Uterus (tissue), 4 donors: ENCODE data around the gene MAEA. TPM values are rescaled to one million over a fixed set of nuclear protein-coding genes. Genes with fewer than 3 reads are reported as not detected.

Source experiments
- DNase-seq, 2 donors: peaks; one replicate each; pipeline ENCODE4 v3.0.0-alpha.2; 2019 to 2020
- H3K27ac ChIP-seq, 2 donors: fragments of 200-600 bp; sonication (generic); 1 replicate in 1 of 2; 2 replicates in 1 of 2; pipeline ENCODE4 v1.5.1; 2016 to 2018
- H3K27me3 ChIP-seq, 2 donors: fragments of 200-600 bp; sonication (generic); one replicate each; pipeline ENCODE4 v1.5.1; 2018 to 2019; ENCODE audit warnings: control low read depth in 1 of 2
- H3K36me3 ChIP-seq, 2 donors: fragments of 200-600 bp; sonication (generic); one replicate each; pipeline ENCODE4 v1.5.1; 2019; ENCODE audit warnings: control low read depth in 1 of 2
- H3K4me1 ChIP-seq, 2 donors: fragments of 200-600 bp; sonication (generic); one replicate each; pipeline ENCODE4 v1.5.1; 2018 to 2019; ENCODE audit warnings: control low read depth in 1 of 2
- H3K4me3 ChIP-seq, 2 donors: fragments of 200-600 bp; sonication (generic); 1 replicate in 1 of 2; 2 replicates in 1 of 2; pipeline ENCODE4 v1.5.1; 2018 to 2019; ENCODE audit warnings: mild to moderate bottlenecking in 1 of 2
- H3K9me3 ChIP-seq, 2 donors: fragments of 200-600 bp; sonication (generic); one replicate each; pipeline ENCODE4 v1.5.1; 2019; ENCODE audit warnings: control low read depth in 1 of 2
- POLR2A ChIP-seq, 2 donors: fragments of 450-650 bp; IDR thresholded peaks; one replicate each; pipeline ENCODE4 v1.6.1; 2016; ENCODE audit warnings: antibody characterized with exemption in 2 of 2, mild to moderate bottlenecking in 1 of 2, moderate library complexity in 1 of 2
- intact Hi-C: fragments of 100-400 bp; cut with DNase I; formaldehyde crosslinking; loops from one replicate; pipeline ENCODE4 v1.15.1; 2023; ENCODE audit warnings: low total_unique reads
- total RNA-seq, 4 donors: library from RNA; depleted of rRNA in 3 of 4; stranded (reverse); fragments of >200 nt in 3 of 4; gene quantifications; one replicate each; pipeline versions ENCODE4 v1.1.0 to v1.2.4, GENCODE V29; 2014 to 2023
- TF ChIP-seq, protein P1 (sequence below), 4 experiments: fragments of 200-600 bp in 2 of 4; fragments of 450-650 bp in 2 of 4; sonication (generic) in 2 of 4; IDR thresholded peaks; one replicate each; pipeline ENCODE4 v1.5.1; 2016 to 2019; ENCODE audit warnings: antibody characterized with exemption in 4 of 4, mild to moderate bottlenecking in 2 of 4, moderate library complexity in 1 of 4
- donor health status: DM: yes; HTN: yes; CAD: no.

Gene MAEA
- total RNA-seq, 4 donors from 2014 or later = 32.3 to 70.7 (median 67.8) TPM

DNA sequence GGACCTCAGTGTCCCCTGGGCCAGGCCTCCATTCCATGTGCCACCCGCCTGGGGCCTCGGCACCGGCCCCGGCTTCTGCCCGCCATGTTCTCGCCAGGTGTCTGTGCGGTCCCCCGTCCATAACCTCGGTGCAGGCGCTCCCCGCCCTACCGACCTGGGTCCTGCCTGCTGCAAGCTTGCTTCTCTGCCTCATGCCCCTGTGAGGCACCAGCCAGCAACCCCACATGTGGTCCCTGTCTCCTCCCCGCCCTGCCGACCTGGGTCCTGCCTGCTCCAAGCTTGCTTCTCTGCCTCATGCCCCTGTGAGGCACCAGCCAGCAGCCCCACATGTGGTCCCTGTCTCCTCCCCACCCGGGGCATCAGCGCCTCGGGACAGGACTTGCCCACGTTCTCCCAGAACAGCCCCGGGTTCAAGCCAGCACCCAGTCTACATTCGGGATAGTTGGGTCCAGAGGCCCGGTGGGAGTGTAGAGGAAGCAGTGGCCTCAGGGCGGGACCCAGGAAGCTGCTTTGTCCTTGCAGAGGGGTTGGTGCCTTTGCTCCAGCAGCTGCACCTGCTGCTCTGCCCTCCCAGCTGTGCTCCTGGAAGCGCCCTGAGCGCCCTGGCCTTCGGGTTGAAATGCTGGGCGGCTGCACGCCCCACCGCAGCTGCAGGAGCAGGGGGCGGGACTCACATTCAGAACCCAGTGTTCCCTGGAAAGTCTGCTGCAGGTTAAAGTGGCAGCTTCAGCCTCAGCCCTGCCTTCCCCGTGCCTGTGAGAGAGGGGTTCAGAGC, 37.2 kb downstream of the MAEA start:
- H3K9me3 ChIP-seq = no peaks in the 10 kb centered on the region
- no peak for DNase-seq
- no peaks in the 10 kb centered on the region for H3K4me1 ChIP-seq
- no peak overlapping the region for H3K4me3 ChIP-seq
- no peak overlapping the region for H3K27ac ChIP-seq
- H3K36me3 ChIP-seq = no peaks in the 10 kb centered on the region
- TF ChIP-seq POLR2A (IDR thresholded peaks at IDR 0.05) = no peak
- TF ChIP-seq, protein P1, sequence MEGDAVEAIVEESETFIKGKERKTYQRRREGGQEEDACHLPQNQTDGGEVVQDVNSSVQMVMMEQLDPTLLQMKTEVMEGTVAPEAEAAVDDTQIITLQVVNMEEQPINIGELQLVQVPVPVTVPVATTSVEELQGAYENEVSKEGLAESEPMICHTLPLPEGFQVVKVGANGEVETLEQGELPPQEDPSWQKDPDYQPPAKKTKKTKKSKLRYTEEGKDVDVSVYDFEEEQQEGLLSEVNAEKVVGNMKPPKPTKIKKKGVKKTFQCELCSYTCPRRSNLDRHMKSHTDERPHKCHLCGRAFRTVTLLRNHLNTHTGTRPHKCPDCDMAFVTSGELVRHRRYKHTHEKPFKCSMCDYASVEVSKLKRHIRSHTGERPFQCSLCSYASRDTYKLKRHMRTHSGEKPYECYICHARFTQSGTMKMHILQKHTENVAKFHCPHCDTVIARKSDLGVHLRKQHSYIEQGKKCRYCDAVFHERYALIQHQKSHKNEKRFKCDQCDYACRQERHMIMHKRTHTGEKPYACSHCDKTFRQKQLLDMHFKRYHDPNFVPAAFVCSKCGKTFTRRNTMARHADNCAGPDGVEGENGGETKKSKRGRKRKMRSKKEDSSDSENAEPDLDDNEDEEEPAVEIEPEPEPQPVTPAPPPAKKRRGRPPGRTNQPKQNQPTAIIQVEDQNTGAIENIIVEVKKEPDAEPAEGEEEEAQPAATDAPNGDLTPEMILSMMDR (IDR thresholded peaks at IDR 0.05) = no peak
- H3K27me3 ChIP-seq = no peaks in the 10 kb centered on the region
- intact Hi-C loops = no loop called here

- H3K4me1 ChIP-seq = no peaks in the 10 kb centered on the region
- intact Hi-C loops = no loop called here
- H3K9me3 ChIP-seq = no peaks in the 10 kb centered on the region
- no peak for DNase-seq
- H3K27ac ChIP-seq = no peak overlapping the region
- H3K36me3 ChIP-seq = no peaks in the 10 kb centered on the region
- H3K4me3 ChIP-seq = no peak overlapping the region
- no peak for TF ChIP-seq POLR2A (IDR thresholded peaks at IDR 0.05)
- TF ChIP-seq, protein P1 (IDR thresholded peaks at IDR 0.05) = no peak
- H3K27me3 ChIP-seq = no peaks in the 10 kb centered on the region
Measured at GRCh38 chr4:1327526-1328266, 38.0 kb downstream of the MAEA start.

GRCh38 chr4:1328267-1329155, 38.8 kb downstream of the MAEA start:
- DNase-seq = no peak
- Histone ChIP-seq H3K4me1 (no peaks in the 10 kb centered on the region), H3K27me3 (no peaks in the 10 kb centered on the region), H3K27ac (no peak overlapping the region), H3K9me3 (no peaks in the 10 kb centered on the region), H3K4me3 (no peak overlapping the region), H3K36me3 (no peaks in the 10 kb centered on the region)
- intact Hi-C loops = no loop called here
- TF ChIP-seq POLR2A (IDR thresholded peaks at IDR 0.05) = no peak
- TF ChIP-seq, protein P1 (IDR thresholded peaks at IDR 0.05) = no peak

DNA sequence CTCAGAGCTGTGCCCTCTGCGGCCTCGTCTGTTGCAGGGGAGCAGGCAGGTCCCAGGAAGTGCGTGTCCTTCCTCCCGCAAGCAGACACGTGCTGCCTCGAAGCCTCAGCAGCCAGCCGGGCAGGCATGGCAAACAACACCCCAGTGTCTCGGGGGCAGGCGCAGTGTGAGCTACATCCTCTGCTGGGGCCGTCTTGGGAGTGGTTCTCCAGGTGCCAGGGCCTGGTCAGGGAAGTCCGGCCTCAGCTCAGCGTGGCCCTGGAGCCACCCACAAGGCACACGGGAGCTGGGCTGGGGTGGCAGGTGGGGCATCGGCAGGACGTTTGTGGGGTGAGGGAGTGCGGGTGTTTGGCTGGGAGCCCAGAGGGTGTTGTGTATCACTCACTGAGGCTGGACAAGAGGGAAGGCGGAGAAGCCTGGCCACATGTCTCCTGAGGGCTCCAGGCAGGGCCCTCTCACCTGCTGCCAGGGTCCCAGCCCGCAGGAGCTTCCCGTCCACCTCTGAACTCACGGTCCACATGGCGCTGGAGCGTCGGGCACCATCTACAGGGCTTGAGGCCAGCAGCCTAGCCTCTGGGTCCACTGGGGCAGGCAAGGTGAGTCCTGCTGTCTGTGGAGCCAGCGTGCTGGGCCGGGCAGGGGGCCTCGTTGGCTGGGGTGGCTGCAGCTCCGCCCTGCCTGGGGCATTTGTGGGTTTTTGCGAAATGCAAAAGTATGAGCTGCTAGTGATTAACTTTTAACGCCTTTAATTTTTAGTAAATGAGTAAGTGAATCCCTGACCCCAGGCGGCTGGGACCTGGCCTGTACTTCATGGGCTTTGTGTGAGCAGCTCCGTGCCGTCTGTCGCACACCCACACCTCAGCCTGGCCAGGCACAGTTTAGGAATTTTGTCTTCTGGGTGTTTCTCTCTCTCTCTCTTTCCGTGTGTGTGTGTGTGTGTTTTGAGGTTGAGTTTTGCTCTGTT, 40.0 kb downstream of the MAEA start:
- Histone ChIP-seq H3K27ac (no peak overlapping the region), H3K4me3 (no peak overlapping the region), H3K27me3 (no peaks in the 10 kb centered on the region), H3K4me1 (no peaks in the 10 kb centered on the region), H3K36me3 (no peaks in the 10 kb centered on the region), H3K9me3 (no peaks in the 10 kb centered on the region)
- DNase-seq = no peak
- intact Hi-C loops = no loop called here
- TF ChIP-seq, protein P1 (IDR thresholded peaks at IDR 0.05) = no peak
- TF ChIP-seq POLR2A (IDR thresholded peaks at IDR 0.05) = no peak
